Measurements from ENCODE around the gene ATP2B2.

DNA sequence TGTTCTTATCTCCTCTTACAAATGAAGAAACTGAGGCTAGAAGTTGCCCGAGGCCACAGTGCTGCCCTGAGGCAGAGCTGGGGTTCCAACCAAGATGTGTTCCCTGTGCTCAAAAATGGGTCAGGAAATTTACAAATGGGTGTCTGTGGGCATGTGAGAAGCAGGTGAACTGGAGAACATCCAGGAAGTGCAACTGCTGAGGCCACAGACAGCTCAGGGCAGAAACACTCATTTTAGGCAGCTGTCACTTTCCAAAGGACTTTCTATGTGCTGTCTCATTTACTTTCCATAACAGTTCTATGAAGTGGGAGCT lies 47.2 kb upstream of the ATP2B2 start:
- TF ChIP-seq, protein P1, sequence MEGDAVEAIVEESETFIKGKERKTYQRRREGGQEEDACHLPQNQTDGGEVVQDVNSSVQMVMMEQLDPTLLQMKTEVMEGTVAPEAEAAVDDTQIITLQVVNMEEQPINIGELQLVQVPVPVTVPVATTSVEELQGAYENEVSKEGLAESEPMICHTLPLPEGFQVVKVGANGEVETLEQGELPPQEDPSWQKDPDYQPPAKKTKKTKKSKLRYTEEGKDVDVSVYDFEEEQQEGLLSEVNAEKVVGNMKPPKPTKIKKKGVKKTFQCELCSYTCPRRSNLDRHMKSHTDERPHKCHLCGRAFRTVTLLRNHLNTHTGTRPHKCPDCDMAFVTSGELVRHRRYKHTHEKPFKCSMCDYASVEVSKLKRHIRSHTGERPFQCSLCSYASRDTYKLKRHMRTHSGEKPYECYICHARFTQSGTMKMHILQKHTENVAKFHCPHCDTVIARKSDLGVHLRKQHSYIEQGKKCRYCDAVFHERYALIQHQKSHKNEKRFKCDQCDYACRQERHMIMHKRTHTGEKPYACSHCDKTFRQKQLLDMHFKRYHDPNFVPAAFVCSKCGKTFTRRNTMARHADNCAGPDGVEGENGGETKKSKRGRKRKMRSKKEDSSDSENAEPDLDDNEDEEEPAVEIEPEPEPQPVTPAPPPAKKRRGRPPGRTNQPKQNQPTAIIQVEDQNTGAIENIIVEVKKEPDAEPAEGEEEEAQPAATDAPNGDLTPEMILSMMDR (IDR thresholded peaks at IDR 0.05): no peak
- no peak for TF ChIP-seq POLR2A (IDR thresholded peaks at IDR 0.05)
- TF ChIP-seq EP300 (IDR thresholded peaks at IDR 0.05): no peak
